GM18873 (cell line): ENCODE results near the gene RBM46.
"Not testable (repeated sequence)": the region's sequence is repeated elsewhere in the genome, so short reads cannot be mapped to it uniquely, and the experiment has no call there.

Experiments
- ATAC-seq: cut with Tn5 transposase; IDR thresholded peaks from one replicate; pipeline ENCODE4 v1.9.1; 2021; ENCODE audit warnings: mild to moderate bottlenecking, moderate library complexity, moderate number of reproducible peaks; ENCODE audit not compliant: unreplicated experiment, low FRiP score

Gene RBM46

DNA sequence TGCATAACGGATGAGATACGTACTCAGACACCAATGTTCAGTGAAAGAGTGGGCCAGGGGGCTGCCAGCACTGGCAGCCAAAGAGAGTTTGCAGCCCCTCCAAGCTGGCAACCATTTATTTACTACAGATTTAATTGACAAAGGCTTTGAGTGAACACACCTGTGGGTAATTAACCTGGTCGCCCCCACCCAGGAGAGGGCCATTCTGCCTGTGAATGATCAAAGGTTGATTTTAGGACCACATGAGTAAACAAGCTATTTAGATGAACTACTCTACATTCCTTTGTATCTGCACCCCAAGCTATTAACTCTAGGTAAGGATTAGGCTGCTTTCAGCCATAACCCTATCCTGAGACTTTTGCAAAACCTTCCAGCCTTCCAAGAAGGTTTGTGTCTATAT lies 55.0 kb downstream of the RBM46 start:
- no peak for ATAC-seq

DNA sequence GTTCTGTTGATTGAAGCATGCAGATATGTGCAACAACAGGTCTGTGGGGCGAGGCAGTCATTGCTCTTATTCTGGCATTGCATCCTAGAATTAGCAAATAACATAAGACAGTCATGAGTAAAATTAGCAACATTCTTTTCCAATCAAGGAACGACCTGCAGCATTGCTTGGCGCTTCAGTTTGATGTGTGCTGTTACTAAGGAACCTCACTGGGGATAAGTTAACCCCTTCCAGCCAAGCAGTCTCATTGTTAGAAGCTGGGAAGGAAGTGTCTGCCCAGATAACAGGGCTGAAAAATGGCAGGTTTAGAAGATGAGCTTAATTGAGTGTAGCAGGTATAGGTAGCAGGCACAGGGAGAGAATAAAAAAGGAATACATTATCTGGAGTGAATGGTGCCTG lies 55.4 kb downstream of the RBM46 start:
- no peak for ATAC-seq

DNA sequence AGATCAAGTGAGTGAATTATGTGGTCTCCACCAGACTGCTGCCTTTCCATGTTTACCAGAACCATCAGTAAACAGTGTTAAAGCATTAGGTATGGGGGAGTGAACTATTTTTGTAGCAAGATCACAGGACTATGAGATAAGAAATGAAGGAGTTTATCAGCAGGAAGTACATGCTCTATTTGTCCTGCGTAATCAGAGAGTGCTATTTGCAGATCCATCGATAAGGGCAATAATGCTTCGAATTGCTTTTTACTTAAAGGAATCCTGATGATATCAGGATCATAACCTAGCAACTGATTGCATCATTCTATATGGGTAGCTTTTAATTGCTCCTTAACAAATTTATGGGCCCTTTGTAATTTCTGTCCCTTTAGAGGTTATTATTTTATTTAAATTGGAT lies 57.1 kb downstream of the RBM46 start:
- no peak for ATAC-seq

DNA sequence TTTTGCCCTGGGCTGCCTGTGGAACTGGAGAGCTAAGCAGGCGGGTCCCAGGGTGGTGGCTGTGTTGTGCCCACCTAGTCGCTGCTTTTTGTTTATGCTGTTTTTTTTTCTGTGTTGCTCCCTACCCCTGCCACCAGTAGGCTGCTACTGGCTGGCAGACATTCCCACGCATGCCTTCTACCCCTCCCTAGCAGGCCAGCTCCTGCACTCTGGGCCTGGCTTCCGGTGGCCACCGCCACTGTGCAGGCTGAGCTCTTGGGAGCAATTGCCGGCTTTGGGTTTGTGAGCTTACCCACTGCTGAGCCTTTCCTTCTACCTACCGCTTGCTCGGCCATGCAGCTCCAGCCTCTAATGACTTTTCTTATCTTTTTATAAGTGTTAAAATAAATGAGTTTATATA lies 57.6 kb downstream of the RBM46 start:
- ATAC-seq: no peak

DNA sequence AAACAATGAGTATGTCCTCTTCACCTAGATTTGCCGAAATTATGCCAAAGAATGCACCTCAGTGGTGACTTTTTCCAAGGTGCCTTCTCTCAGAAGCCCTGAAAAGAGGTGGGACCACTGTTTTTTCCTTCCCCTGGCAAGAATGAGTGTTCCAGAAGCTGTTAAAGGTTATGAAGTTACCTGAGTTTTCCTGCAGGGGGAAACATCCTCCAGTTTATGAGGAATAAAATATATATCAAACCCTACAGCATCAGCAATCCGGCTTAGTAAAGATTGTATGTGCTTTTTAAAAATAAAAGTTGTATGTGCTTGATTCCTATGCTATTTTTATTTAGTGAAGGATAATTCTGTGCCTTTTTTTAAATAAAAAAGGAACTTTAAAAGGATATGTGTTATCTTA lies 73.3 kb downstream of the RBM46 start:
- no peak for ATAC-seq

DNA sequence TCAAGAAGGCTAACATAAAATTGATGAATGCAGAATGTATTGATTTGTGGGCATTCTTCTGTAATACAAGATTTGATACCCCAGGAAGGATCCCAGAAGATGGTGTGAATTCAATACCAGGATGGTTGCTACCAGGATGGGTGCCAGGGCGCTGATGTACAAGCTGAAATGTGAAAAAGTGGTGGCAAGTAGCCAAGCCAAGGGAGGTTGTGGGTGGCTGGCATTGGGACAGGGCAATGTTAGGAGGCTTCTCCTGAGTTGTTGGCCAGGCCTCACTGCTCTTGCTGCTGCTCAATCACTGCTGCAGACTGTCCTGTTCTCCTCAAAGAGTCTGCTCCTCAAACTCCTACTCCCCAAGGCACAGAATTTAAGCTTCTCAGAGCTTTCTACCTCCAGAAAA lies 77.1 kb downstream of the RBM46 start:
- ATAC-seq: no peak

DNA sequence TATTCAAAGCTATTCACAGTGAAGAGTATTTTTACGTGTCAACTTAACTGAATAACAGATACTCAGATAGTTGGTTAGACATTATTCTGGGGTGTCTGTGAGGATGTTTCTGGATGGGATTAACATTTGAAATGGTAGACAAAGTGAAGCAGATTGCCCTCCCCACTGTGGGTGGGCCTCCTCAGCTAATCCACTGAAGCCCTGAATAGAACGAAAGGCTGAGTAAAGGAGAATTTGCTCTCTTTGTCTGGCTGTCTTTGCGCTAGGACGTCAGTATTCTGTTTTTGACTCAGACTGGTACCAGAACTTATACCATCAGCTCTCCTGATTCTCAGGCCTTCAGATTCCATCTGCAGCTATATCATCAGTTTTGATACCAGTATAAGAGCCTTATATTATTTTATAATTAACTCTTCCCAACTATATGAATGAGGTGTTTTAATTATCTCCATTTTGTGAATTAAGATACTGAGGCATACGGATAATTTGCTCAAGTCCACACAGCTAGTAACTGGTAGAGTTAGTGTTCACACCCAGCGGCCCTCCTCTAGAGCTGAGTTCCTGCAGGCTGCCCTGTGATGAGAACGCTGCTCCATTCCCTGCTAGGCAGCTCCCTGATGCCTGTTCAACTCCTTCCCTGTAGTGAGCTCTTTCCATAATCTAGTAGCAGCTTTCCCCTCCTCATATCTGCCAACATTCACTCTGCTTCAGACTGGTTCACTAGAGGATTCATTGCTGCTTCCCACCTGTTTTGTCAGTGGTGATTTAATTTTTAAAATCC lies 87.5 kb downstream of the RBM46 start:
- no peak for ATAC-seq

DNA sequence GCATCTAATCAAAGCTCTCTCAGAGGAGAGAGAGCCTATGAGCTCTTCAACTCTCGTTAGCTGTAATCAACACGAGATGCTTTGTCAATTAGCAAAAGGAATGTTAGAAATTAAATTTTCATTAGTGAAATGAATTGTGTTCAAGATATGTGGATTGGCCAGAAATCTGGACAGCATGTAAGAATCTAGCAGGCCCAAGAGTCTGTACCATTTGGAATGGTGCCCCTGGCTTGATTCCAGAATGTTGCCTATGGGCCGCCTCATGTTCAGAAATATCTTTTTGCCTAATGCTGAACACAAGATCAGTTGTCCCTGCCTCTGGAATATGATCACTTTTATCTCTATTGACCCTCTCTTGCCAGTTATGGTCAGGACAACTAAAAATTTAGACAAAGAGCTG lies 88.2 kb downstream of the RBM46 start:
- ATAC-seq: no peak

DNA sequence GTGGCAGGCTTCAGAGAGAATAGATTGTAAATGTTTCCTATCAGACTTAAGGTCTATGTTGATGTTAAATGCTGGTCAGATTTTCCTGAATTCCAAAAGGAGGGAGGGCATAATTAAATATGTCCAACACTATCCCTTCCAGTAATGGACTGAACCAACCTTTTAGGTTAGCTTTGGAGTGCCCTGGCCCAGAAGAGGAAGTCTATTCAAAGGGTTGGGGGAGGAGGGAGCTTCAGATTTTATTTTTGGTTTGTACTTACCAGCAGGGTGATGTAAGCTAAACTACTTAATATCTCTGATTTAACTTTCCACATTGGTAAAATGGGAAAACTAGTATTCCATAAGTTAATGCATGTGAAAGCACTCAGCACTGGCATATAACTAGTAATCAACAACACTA lies 91.1 kb downstream of the RBM46 start:
- ATAC-seq: no peak

DNA sequence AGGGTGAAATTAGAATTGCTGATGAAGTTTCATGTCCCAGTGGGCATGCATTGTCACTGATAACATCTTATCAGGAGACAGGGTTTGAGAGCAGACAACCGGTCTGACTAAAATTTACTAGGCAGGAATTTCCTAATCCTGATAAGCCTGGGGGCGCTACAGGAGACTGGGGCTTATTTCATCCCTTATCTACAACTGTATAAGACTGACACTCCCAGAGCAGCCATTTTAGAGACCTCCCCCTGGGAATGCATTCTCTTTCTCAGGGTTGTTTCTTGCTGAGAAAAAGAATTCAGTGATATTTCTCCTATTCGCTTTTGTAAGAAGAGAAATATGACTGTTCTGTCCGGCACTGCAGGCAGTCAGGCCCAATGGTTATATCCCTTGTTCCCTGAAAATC lies 93.0 kb downstream of the RBM46 start:
- not testable (repeated sequence) for ATAC-seq

DNA sequence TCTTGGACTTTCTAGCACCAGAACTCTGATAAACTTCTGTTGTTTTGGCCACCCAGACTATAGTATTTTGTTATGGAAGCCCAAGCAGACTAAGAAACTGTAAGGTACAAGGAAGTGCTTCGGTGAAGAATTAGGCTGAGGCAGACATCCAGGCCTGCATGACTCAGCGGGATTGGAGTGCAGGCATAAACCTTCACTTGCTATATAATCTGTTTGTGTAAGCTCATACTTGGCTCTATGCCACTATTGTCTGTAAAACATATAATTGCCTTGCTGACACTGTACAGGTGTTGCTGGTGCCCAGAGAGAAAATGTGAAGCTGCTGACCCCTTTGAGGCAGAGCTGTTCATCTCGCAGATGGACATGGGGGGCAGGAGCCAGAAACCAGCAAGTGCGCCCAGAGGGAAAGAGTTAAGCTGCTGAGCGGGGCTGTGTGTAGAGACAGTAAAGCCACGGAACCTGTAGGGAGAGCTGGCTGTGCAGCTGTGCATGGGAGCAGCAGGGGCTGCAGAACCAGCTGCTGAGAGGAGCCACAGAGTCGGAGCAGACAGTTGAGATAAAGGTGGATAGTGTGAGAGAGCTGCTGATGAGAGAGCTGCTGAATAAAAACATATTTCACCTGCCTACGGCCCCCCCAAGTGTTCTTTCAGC lies 96.2 kb downstream of the RBM46 start:
- ATAC-seq: no peak
